Left lung (tissue), 10 donors: ENCODE results near the gene CCDC14. TPM values are rescaled to one million over a fixed set of nuclear protein-coding genes. Genes with fewer than 3 reads are reported as not detected.
"Not testable (repeated sequence)": the region's sequence is repeated elsewhere in the genome, so short reads cannot be mapped to it uniquely, and the experiment has no call there.

ENCODE experiments used
- ATAC-seq: fragments of 200-7000 bp; cut with Tn5 transposase; one replicate; pipeline ENCODE4 v1.9.1; 2020; ENCODE audit warnings: moderate library complexity
- DNase-seq, 4 donors: peaks; one replicate each; pipeline ENCODE4 v3.0.0-alpha.2; 2013 to 2020
- H3K27ac ChIP-seq, 2 donors: fragments of 200-600 bp; sonication (generic) in 1 of 2; one replicate each; pipeline versions ENCODE4 v1.5.0 to v1.8.0; 2020 to 2021
- H3K27me3 ChIP-seq, 2 donors: fragments of 200-600 bp; sonication (generic) in 1 of 2; one replicate each; pipeline versions ENCODE4 v1.5.0 to v1.8.0; 2020 to 2021
- H3K36me3 ChIP-seq, 2 donors: fragments of 200-600 bp; sonication (generic) in 1 of 2; one replicate each; pipeline versions ENCODE4 v1.5.0 to v1.8.0; 2020 to 2021
- H3K4me1 ChIP-seq, 2 donors: fragments of 200-600 bp; one replicate each; pipeline ENCODE4 v1.8.0; 2021
- H3K4me3 ChIP-seq, 2 donors: fragments of 200-600 bp; sonication (generic) in 1 of 2; one replicate each; pipeline versions ENCODE4 v1.5.0 to v1.8.0; 2020 to 2021; ENCODE audit warnings: mild to moderate bottlenecking in 1 of 2
- H3K9me3 ChIP-seq, 2 donors: fragments of 200-600 bp; sonication (generic) in 1 of 2; one replicate each; pipeline versions ENCODE4 v1.5.0 to v1.8.0; 2020 to 2021
- CTCF ChIP-seq, 2 donors: fragments of 200-600 bp; sonication (generic) in 1 of 2; IDR thresholded peaks; one replicate each; pipeline versions ENCODE4 v1.5.0 to v1.8.0; 2021; ENCODE audit warnings: antibody characterized with exemption in 2 of 2
- intact Hi-C, 2 donors: fragments of 100-400 bp; cut with DNase I; formaldehyde crosslinking; loops; one replicate each; pipeline versions ENCODE4 v1.11.2 to v1.14.2; 2022
- polyA plus RNA-seq, 6 donors: library from polyadenylated mRNA; unstranded; fragments of 120-200 nt; gene quantifications; one replicate each; pipeline ENCODE4 v1.2.1, GENCODE V29; 2013; ENCODE audit not compliant: insufficient read length in 6 of 6
- total RNA-seq, 2 donors: library from RNA; stranded (reverse); fragmentation: NEBNext Ultra II Directional; extraction: Animal tissue kit (Norgen Biotek cat#: 25700); gene quantifications; one replicate each; pipeline ENCODE4 v1.2.1, GENCODE V29; 2021
- donor health status: DM: no; HTN: yes; CAD: no.
- donor health status: DM: no; HTN: no; CAD: no.

CCDC14 gene
- total and polyA plus RNA-seq, 8 donors = 40.9 to 323 (median 220) TPM

DNA sequence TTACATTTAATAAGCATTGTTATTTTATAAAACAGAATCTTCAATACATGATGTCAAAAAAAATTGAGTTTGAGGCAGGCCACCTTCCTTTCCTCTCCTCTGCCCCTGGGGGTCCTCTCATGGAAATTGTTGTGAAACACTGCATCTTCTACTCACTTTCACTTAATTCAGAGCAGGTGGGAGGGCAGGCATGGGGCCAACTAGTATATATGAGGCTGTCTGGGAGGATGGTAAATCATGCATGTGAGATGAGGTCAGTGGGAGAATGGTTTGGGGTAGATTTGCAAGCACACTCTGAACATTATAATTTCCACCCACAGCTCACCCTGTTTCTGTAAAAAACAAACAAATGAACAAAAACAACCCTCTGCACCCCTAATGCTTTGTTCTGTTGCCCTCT, 10.4 kb upstream of the CCDC14 start:
- no peak for TF ChIP-seq CTCF (IDR thresholded peaks at IDR 0.05)
- H3K27me3 ChIP-seq = peaks cover 0 to 8% of the 10 kb centered on the region in 2 donors
- no peaks in the 10 kb centered on the region for H3K36me3 ChIP-seq
- ATAC-seq (no peak), DNase-seq (no peak)
- H3K27ac ChIP-seq = no peak overlapping the region
- H3K4me3 ChIP-seq = no peak overlapping the region
- no peaks in the 10 kb centered on the region for H3K4me1 ChIP-seq
- H3K9me3 ChIP-seq = no peaks in the 10 kb centered on the region
- intact Hi-C loops = no loop called here

- DNase-seq, H3K9me3 ChIP-seq, H3K4me1 ChIP-seq, H3K4me3 ChIP-seq, intact Hi-C loops, H3K36me3 ChIP-seq, H3K27ac ChIP-seq, H3K27me3 ChIP-seq, ATAC-seq: not testable (repeated sequence)
These were observed 6.2 kb upstream of the CCDC14 start for GRCh38 chr3:123967260-123967659.

- H3K4me3 ChIP-seq, ATAC-seq, intact Hi-C loops, H3K27ac ChIP-seq, H3K9me3 ChIP-seq, DNase-seq, H3K27me3 ChIP-seq, H3K4me1 ChIP-seq, H3K36me3 ChIP-seq: not testable (repeated sequence)
These were observed 5.8 kb upstream of the CCDC14 start for GRCh38 chr3:123966799-123967198.

- DNase-seq, H3K27me3 ChIP-seq, H3K4me3 ChIP-seq, H3K9me3 ChIP-seq, ATAC-seq, H3K27ac ChIP-seq, intact Hi-C loops, H3K4me1 ChIP-seq, H3K36me3 ChIP-seq: not testable (repeated sequence)
These were observed 3.8 kb upstream of the CCDC14 start for GRCh38 chr3:123964793-123965192.

DNA sequence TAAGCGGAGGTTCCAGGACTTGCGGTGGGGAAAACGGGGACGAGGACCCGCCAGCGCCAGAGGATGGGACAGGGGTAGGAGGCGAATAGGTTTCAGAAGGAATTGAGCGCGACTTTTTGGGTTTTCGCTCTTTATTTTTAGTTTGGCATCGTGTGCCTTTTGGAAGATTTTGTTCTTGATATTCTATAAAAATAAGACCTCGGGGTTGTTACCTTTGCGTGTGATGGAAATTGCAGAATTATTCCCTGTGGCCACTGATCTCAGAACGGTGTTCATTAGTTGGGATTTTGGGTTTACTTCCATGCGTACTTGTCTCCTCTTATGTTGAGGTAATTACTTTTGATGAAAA, 453 bp upstream of the CCDC14 start:
- H3K4me3 ChIP-seq = peak overlapping the region; percentile 52 to 64
- H3K27me3 ChIP-seq = no peaks in the 10 kb centered on the region
- H3K36me3 ChIP-seq = no peaks in the 10 kb centered on the region
- intact Hi-C loops = no loop called here
- DNase-seq = no peak
- peak overlapping the region; percentile 81 to 85 for H3K27ac ChIP-seq
- H3K9me3 ChIP-seq = no peaks in the 10 kb centered on the region
- TF ChIP-seq CTCF (IDR thresholded peaks at IDR 0.05) = no peak
- peaks cover 0 to 21% of the 10 kb centered on the region in 2 donors for H3K4me1 ChIP-seq
- ATAC-seq = no peak

DNA sequence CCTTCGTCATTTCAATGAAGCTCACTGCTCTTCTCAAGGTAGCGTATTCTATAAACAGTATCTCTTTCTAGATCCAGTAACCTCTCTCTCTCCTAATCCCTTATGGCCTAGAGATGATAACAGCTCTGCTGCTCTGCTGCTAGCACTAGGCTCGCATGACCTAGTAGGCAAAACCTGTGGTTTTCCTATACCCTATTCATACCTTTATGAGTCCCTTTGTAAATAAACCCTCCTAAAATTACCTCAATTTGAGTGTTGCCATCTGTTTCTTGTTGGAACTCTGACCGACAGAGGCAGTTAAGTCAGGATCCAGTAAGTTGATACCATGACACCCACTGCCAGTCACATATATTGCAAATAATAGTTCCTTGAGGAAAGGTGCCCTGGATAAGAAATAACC, 7.3 kb downstream of the CCDC14 start:
- intact Hi-C loops = no loop called here
- Histone ChIP-seq H3K4me1 (peaks cover 0 to 4% of the 10 kb centered on the region in 2 donors), H3K27me3 (no peaks in the 10 kb centered on the region), H3K36me3 (peaks cover 0 to 36% of the 10 kb centered on the region in 2 donors), H3K9me3 (no peaks in the 10 kb centered on the region), H3K4me3 (no peak overlapping the region), H3K27ac (no peak overlapping the region)
- DNase-seq (no peak), ATAC-seq (no peak)
- TF ChIP-seq CTCF (IDR thresholded peaks at IDR 0.05) = no peak

DNA sequence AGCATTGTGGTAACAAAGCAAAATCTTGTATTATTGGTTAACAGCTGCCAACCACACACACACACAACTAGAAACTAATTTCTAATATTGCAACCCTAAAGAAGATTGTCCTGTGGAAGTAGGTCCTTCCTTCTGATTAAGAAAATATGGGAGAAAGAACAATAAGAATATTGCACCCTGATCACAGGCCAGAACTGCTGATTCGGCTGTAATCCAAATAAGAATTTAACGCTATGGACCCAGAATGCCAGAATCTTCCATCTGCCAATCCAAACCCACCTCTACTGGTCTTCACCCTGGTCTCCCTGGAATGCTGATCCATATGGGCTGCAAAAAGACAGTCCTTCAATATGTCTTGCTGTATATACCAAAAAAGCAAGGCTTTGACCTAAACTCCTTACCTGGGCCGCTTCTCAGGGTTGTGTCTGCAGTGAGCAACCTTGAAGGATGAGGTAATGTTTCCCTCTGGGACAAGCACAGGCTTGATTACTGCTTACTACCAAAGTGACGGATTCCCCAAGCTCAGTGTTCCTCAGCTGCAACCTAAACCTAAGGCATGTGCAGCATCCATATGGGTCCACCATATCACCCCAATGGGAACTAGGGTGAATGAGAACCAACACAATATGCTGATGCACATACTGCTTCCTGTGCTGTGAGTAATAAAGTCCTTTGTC, 8.0 kb downstream of the CCDC14 start:
- ATAC-seq (no peak), DNase-seq (no peak)
- H3K36me3 ChIP-seq = peaks cover 0 to 43% of the 10 kb centered on the region in 2 donors
- H3K27ac ChIP-seq = peak overlapping the region in 1 of 2 donors; percentile 49
- H3K27me3 ChIP-seq = no peaks in the 10 kb centered on the region
- no peaks in the 10 kb centered on the region for H3K9me3 ChIP-seq
- intact Hi-C loops = no loop called here
- TF ChIP-seq CTCF (IDR thresholded peaks at IDR 0.05) = no peak
- no peak overlapping the region for H3K4me3 ChIP-seq
- H3K4me1 ChIP-seq = no peaks in the 10 kb centered on the region
